Measurements from ENCODE around the gene TENT4B. TPM values are rescaled to one million over a fixed set of nuclear protein-coding genes. Genes with fewer than 3 reads are reported as not detected.

Gene TENT4B
- total RNA-seq, 1 donor from 2014 or later: 15.2 TPM

DNA sequence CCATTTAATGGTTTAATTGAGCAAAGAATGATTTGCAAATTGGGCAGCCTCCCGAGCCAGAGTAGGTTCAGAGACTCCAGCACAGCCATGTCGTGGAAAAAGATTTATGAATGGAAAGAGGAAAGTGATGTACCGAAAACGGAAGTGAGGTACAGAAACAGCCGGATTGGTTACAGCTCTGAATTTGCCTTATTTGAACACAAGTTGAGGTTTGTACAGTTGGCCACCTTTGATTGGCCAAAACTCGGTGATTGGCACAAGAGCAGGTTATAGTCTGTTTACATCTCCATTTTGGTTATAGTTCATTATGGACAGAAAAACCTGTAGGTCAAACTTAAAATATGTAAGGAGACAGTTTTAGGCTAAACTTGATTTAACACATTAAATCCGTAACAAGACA is 44.5 kb downstream of the TENT4B start:
- no peak for DNase-seq (ENCODE audit: low spot score)
- Mint-ChIP-seq H3K4me3 (no peak overlapping the region), H3K36me3 (peaks cover 16% of the 10 kb centered on the region), H3K27ac (no peak overlapping the region), H3K27me3 (ENCODE audit: insufficient read depth, low read depth) (peaks cover 3% of the 10 kb centered on the region), H3K4me1 (peaks cover 14% of the 10 kb centered on the region), H3K9me3 (peaks cover 19% of the 10 kb centered on the region)
- peaks cover 8% of the 10 kb centered on the region for H3K4me1 ChIP-seq
- H3K4me3 ChIP-seq: no peak overlapping the region
- no peak overlapping the region for H2AFZ ChIP-seq (replicated peaks)
- peaks cover 4% of the 10 kb centered on the region for H4K20me1 ChIP-seq (ENCODE audit: low read depth)
- no peak overlapping the region for H3K27ac ChIP-seq
- H3K27me3 ChIP-seq: no peaks in the 10 kb centered on the region
- no peak overlapping the region for H3K4me2 ChIP-seq
- no peaks in the 10 kb centered on the region for H3K36me3 ChIP-seq
- TF ChIP-seq EZH2phosphoT487 (IDR thresholded peaks at IDR 0.05) (no peak), EZH2 (IDR thresholded peaks at IDR 0.05) (no peak)
- TF ChIP-seq, protein P1, sequence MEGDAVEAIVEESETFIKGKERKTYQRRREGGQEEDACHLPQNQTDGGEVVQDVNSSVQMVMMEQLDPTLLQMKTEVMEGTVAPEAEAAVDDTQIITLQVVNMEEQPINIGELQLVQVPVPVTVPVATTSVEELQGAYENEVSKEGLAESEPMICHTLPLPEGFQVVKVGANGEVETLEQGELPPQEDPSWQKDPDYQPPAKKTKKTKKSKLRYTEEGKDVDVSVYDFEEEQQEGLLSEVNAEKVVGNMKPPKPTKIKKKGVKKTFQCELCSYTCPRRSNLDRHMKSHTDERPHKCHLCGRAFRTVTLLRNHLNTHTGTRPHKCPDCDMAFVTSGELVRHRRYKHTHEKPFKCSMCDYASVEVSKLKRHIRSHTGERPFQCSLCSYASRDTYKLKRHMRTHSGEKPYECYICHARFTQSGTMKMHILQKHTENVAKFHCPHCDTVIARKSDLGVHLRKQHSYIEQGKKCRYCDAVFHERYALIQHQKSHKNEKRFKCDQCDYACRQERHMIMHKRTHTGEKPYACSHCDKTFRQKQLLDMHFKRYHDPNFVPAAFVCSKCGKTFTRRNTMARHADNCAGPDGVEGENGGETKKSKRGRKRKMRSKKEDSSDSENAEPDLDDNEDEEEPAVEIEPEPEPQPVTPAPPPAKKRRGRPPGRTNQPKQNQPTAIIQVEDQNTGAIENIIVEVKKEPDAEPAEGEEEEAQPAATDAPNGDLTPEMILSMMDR (IDR thresholded peaks at IDR 0.05): no peak
- H3K79me2 ChIP-seq (ENCODE audit: low read depth): peaks cover 54% of the 10 kb centered on the region
- H3K9ac ChIP-seq: no peak overlapping the region
- no peaks in the 10 kb centered on the region for H3F3A ChIP-seq (ENCODE audit: low read depth)
- H3K9me3 ChIP-seq (ENCODE audit: low read depth): no peaks in the 10 kb centered on the region

DNA sequence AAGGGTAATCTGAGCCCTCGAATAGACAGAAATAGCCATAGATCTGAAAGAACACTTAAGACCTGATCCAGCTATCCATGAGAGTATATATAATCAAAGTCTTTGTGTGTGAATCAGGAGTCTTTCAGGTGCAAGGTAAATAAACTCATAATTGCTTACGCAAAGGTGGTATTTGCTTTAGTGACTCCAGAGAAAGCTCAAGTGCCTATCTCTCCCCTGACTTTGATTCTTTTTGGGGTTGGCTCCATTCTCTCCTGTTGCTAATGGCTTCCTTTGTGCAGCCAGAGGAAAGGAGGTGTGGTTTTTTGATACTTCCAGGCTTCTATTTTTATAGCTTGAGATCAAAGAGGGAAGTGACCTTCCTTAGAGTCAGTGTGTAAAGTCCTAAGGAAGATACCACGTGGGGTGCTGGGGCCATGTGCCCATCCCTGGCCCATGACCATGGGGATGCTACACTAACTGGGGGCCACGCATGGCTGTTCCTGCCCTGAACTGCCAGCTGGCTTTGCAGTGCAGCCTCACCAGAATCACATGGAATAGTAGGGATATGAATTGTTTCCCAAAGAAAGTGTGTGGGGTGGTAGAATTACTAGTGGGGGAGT is 45.8 kb downstream of the TENT4B start:
- no peak overlapping the region for H3K4me2 ChIP-seq
- H3K27ac ChIP-seq: no peak overlapping the region
- no peak overlapping the region for H3K27ac Mint-ChIP-seq
- no peaks in the 10 kb centered on the region for H4K20me1 ChIP-seq (ENCODE audit: low read depth)
- TF ChIP-seq EZH2phosphoT487 (IDR thresholded peaks at IDR 0.05): no peak
- TF ChIP-seq EZH2 (IDR thresholded peaks at IDR 0.05): no peak
- TF ChIP-seq, protein P1 (IDR thresholded peaks at IDR 0.05): no peak
- no peaks in the 10 kb centered on the region for H3K27me3 ChIP-seq
- H3K4me3 Mint-ChIP-seq: no peak overlapping the region
- peaks cover 15% of the 10 kb centered on the region for H3K4me1 ChIP-seq
- no peak for DNase-seq (ENCODE audit: low spot score)
- peaks cover 11% of the 10 kb centered on the region for H3K36me3 Mint-ChIP-seq
- H2AFZ ChIP-seq (replicated peaks): no peak overlapping the region
- H3K4me3 ChIP-seq: no peak overlapping the region
- peaks cover 57% of the 10 kb centered on the region for H3K79me2 ChIP-seq (ENCODE audit: low read depth)
- peaks cover 20% of the 10 kb centered on the region for H3K4me1 Mint-ChIP-seq
- H3K9ac ChIP-seq: no peak overlapping the region
- H3K9me3 Mint-ChIP-seq: peaks cover 14% of the 10 kb centered on the region
- H3K9me3 ChIP-seq (ENCODE audit: low read depth): no peaks in the 10 kb centered on the region
- peaks cover 3% of the 10 kb centered on the region for H3K27me3 Mint-ChIP-seq (ENCODE audit: insufficient read depth, low read depth)
- no peaks in the 10 kb centered on the region for H3F3A ChIP-seq (ENCODE audit: low read depth)
- H3K36me3 ChIP-seq: no peaks in the 10 kb centered on the region

DNA sequence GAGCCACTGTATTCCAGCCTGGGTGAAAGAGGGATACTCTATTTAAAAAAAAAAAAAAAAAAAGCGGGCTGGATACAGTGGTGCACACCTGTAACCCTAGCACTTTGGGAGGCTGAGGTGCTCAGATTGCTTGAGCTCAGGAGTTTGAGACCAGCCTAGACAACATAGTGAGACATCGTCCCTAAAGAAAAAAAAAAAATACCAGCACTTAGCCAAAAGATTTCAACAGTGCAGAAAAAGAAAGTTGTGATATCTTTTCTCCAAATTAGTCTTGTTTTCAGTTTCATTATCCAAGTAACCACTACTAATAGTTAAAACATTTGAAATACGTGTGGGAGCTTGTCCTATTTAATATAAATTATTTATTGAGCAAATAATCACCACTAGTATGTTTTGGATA is 48.7 kb downstream of the TENT4B start:
- H3K9ac ChIP-seq: no peak overlapping the region
- no peaks in the 10 kb centered on the region for H3K36me3 ChIP-seq
- no peaks in the 10 kb centered on the region for H3K9me3 ChIP-seq (ENCODE audit: low read depth)
- H4K20me1 ChIP-seq (ENCODE audit: low read depth): no peaks in the 10 kb centered on the region
- TF ChIP-seq, protein P1 (IDR thresholded peaks at IDR 0.05): no peak
- no peak for TF ChIP-seq EZH2 (IDR thresholded peaks at IDR 0.05)
- Mint-ChIP-seq H3K4me3 (no peak overlapping the region), H3K27ac (no peak overlapping the region), H3K27me3 (ENCODE audit: insufficient read depth, low read depth) (peaks cover 2% of the 10 kb centered on the region), H3K36me3 (peaks cover 7% of the 10 kb centered on the region), H3K9me3 (peaks cover 13% of the 10 kb centered on the region), H3K4me1 (peaks cover 18% of the 10 kb centered on the region)
- H3K27me3 ChIP-seq: no peaks in the 10 kb centered on the region
- DNase-seq (ENCODE audit: low spot score): no peak
- H3F3A ChIP-seq (ENCODE audit: low read depth): no peaks in the 10 kb centered on the region
- peaks cover 53% of the 10 kb centered on the region for H3K79me2 ChIP-seq (ENCODE audit: low read depth)
- H3K4me2 ChIP-seq: no peak overlapping the region
- H3K27ac ChIP-seq: no peak overlapping the region
- peaks cover 15% of the 10 kb centered on the region for H3K4me1 ChIP-seq
- no peak overlapping the region for H2AFZ ChIP-seq (replicated peaks)
- H3K4me3 ChIP-seq: no peak overlapping the region

All from neural progenitor cell (in vitro differentiated cells).